ENCODE data around the gene CR1L. TPM values are rescaled to one million over a fixed set of nuclear protein-coding genes. Genes with fewer than 3 reads are reported as not detected.
"Not testable (repeated sequence)": the region's sequence is repeated elsewhere in the genome, so short reads cannot be mapped to it uniquely, and the experiment has no call there.

The CR1L gene
- total RNA-seq, 3 donors from 2014 or later, result not detected

DNA sequence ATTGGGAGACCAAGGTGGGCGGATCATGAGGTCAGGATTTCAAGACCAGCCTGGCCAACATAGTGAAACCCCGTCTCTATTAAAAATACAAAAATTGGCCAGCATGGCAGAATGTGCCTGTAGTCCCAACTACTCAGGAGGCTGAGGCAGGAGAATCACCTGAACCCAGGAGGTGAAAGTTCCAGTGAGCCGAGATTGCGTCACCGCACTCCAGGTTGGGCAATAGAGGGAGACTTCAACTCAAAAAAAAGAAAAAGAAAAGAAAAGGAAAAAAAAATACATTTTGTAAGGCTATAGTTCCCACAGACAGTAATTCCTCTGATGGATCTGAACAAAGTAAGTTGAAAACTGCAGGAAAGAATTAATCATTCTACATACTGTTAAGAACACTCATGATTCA is 58.8 kb downstream of the CR1L start:
- H3K36me3 ChIP-seq (ENCODE audit: low read depth), result no peaks in the 10 kb centered on the region
- no peak for ATAC-seq
- DNase-seq, result no peak
- no peak for TF ChIP-seq CTCF (IDR thresholded peaks at IDR 0.05)
- no peaks in the 10 kb centered on the region for H3K9me3 ChIP-seq
- no peaks in the 10 kb centered on the region for H3K4me1 ChIP-seq (ENCODE audit: low read depth)
- no peak overlapping the region for H3K4me3 ChIP-seq
- intact Hi-C loops (cut with DNase I, micrococcal nuclease), result no loop called here

DNA sequence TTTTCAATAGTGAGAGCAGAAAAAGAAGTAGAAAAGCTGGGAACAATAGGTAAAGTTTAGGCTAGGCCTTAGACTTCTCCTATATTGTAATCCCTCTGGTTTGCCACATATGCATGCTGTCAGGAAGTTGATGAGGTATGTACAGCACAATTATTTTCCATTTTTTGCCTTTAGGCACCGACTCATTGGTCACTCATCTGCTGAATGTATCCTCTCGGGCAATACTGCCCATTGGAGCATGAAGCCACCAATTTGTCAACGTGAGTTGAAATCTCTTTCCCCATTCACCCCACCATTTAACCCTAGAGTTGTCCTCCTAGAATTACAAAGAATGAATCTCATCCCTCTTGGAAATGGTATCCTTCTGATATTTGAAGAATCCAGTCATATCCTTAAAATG is 63.1 kb downstream of the CR1L start:
- intact Hi-C loops (cut with DNase I, micrococcal nuclease); H3K4me3 ChIP-seq; H3K9me3 ChIP-seq; H3K36me3 ChIP-seq (ENCODE audit: low read depth); H3K4me1 ChIP-seq (ENCODE audit: low read depth); DNase-seq; ATAC-seq: not testable (repeated sequence)

DNA sequence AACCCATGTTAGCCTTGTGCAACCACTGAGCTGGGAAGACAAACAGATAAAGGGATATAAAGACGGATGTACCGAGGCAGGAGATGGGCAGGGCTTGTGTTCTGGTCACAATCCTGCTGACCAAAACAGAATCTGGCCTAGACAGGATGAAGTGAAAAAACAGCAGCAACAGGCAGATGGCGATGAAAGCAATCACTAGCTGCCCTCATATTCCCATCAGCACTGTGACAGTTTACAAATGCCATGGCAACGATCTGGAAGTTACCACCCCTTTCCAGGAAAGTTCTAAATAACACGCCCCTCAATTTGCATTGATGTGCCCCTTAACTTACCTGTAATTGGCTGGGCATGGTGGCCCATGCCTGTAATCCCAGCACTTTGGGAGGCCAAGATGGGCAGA is 66.4 kb downstream of the CR1L start:
- DNase-seq, result peak in 1 of 3 donors; percentile 7
- intact Hi-C loops (cut with DNase I, micrococcal nuclease), result no loop called here
- peak; percentile 63 for ATAC-seq

GRCh38 chr1:207712701-207713100 is 67.8 kb downstream of the CR1L start:
- H3K9me3 ChIP-seq; intact Hi-C loops (cut with DNase I, micrococcal nuclease); H3K36me3 ChIP-seq (ENCODE audit: low read depth); H3K4me3 ChIP-seq; ATAC-seq; H3K4me1 ChIP-seq (ENCODE audit: low read depth); DNase-seq: not testable (repeated sequence)

More for the DNA sequence above, 66.4 kb downstream of the CR1L start:
- TF ChIP-seq CTCF (IDR thresholded peaks at IDR 0.05), result no peak
- Histone ChIP-seq H3K4me3 (no peak overlapping the region), H3K4me1 (ENCODE audit: low read depth) (no peaks in the 10 kb centered on the region), H3K9me3 (no peaks in the 10 kb centered on the region), H3K36me3 (ENCODE audit: low read depth) (no peaks in the 10 kb centered on the region)

- H3K36me3 ChIP-seq (ENCODE audit: low read depth), result no peaks in the 10 kb centered on the region
- H3K9me3 ChIP-seq, result no peaks in the 10 kb centered on the region
- ATAC-seq, result no peak
- H3K4me3 ChIP-seq, result no peak overlapping the region
- DNase-seq, result no peak
- TF ChIP-seq CTCF (IDR thresholded peaks at IDR 0.05), result no peak
- H3K4me1 ChIP-seq (ENCODE audit: low read depth), result no peaks in the 10 kb centered on the region
- intact Hi-C loops (cut with DNase I, micrococcal nuclease), result no loop called here
These were observed 68.6 kb downstream of the CR1L start for GRCh38 chr1:207713529-207713928.

GRCh38 chr1:207719234-207719633 is 74.3 kb downstream of the CR1L start:
- Histone ChIP-seq H3K4me3 (no peak overlapping the region), H3K4me1 (ENCODE audit: low read depth) (no peaks in the 10 kb centered on the region), H3K36me3 (ENCODE audit: low read depth) (no peaks in the 10 kb centered on the region), H3K9me3 (no peaks in the 10 kb centered on the region)
- no peak for TF ChIP-seq CTCF (IDR thresholded peaks at IDR 0.05)
- DNase-seq, result no peak
- intact Hi-C loops (cut with DNase I, micrococcal nuclease), result no loop called here
- peak; percentile 58 for ATAC-seq

DNA sequence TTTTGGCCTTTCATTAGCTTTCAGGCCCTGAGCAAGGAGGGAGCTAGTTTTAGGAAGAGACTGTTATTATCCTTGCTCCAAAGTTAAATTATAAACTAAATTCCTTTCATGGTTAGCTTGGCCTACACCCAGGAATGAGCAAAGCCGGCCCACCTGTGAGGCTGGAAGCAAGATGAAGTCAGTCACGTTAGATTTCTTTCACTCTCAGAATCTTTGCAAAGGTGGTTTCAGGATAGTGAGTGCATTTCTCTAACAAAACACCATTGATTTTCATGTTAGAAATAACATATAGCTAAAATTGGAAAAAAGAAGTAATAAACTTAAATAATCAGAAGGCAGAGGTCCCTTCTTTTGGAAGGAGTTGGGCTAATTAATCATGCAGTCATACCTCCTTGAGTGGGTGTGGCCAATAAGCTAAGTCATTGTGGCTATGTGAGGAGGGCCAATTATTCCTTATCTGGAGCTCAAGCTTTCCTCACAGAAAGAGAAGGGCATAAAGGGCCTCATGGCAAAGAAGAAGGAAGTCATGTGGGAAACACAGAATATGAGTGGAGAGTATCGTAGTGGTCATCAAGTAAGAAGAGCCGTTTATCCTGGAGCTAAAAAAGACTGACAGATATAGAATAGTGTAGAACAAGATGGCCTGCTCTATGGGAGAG is 83.4 kb downstream of the CR1L start:
- ATAC-seq; intact Hi-C loops (cut with DNase I, micrococcal nuclease); H3K4me1 ChIP-seq (ENCODE audit: low read depth); H3K9me3 ChIP-seq; DNase-seq; H3K4me3 ChIP-seq; H3K36me3 ChIP-seq (ENCODE audit: low read depth): not testable (repeated sequence)

DNA sequence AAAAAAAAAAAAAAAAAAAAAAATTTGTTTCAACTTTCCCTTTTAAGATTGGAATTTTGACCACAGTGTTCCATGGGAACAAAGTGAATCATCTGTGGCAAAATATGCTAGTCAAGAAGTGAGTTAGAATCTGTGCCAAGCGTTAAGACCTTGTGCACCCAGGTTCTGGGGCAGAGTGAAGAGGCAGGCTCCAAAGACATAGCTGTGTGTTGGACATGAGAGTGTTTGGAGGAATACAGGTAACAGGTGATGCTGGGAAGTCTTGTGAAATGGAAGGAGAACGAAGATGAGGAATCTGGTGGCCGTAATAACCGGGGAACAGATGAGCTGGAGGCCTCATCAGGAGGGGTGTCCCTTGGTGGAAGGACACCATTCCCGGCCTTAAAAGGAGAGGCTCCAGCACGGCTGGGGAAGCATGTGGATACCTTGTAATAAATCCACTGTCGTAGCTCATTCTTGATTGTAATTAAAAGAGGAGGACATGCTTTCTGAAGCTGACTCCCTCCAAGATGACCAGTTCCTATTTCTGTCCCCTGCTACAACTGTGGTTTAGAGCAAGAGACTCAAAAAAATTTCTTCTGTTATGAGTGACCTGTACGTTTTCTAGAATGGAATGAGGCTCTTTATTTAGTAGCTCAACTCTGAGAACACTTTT is 92.7 kb downstream of the CR1L start:
- H3K9me3 ChIP-seq; DNase-seq; ATAC-seq; intact Hi-C loops (cut with DNase I, micrococcal nuclease); H3K4me1 ChIP-seq (ENCODE audit: low read depth); H3K36me3 ChIP-seq (ENCODE audit: low read depth); H3K4me3 ChIP-seq: not testable (repeated sequence)

DNA sequence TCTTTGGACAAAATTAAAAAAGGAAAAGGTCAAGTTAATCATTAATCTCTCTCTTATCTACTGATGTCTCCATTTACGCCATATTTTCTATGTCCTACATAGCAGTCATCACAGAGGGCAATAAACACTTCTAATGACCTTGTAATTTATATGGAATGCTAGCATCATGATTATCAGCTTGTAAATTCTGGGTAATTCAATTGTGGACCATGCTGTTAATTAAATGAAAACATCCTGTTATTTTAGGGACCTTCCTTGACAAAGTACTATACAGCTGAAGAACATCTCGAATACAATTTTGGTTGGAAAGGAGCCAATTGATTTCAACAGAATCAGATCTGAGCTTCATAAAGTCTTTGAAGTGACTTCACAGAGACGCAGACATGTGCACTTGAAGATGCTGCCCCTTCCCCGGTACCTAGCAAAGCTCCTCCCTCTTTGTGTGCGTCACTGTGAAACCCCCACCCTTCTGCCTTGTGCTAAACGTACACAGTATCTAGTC is 93.3 kb downstream of the CR1L start:
- H3K4me3 ChIP-seq; H3K4me1 ChIP-seq (ENCODE audit: low read depth); H3K9me3 ChIP-seq; intact Hi-C loops (cut with DNase I, micrococcal nuclease); DNase-seq; H3K36me3 ChIP-seq (ENCODE audit: low read depth): not testable (repeated sequence)
- peak; percentile 59 for ATAC-seq
